Measurements from ENCODE around the gene NXPE1.

DNA sequence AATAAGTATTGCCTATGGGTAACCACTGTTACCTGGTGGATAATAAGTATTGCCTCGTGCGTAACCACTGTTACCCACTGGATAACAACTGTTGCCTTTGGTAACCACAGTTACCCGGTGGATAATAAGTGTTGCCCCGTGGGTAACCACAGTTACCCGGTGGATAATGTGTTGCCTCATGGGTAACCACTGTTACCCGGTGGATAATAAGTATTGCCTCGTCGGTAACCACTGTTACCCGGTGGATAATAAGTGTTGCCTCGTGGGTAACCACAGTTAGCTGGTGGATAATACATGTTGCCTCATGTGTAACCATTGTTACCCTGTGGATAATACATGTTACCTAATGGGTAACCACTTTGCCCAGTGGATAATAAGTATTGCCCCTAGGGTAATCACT is 45.7 kb upstream of the NXPE1 start:
- TF ChIP-seq, protein P1, sequence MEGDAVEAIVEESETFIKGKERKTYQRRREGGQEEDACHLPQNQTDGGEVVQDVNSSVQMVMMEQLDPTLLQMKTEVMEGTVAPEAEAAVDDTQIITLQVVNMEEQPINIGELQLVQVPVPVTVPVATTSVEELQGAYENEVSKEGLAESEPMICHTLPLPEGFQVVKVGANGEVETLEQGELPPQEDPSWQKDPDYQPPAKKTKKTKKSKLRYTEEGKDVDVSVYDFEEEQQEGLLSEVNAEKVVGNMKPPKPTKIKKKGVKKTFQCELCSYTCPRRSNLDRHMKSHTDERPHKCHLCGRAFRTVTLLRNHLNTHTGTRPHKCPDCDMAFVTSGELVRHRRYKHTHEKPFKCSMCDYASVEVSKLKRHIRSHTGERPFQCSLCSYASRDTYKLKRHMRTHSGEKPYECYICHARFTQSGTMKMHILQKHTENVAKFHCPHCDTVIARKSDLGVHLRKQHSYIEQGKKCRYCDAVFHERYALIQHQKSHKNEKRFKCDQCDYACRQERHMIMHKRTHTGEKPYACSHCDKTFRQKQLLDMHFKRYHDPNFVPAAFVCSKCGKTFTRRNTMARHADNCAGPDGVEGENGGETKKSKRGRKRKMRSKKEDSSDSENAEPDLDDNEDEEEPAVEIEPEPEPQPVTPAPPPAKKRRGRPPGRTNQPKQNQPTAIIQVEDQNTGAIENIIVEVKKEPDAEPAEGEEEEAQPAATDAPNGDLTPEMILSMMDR (IDR thresholded peaks at IDR 0.05) = no peak
- TF ChIP-seq POLR2A (IDR thresholded peaks at IDR 0.05) = no peak

All from testis (tissue), 2 donors.